ENCODE results near the gene VTI1A. TPM values are rescaled to one million over a fixed set of nuclear protein-coding genes. Genes with fewer than 3 reads are reported as not detected.

The VTI1A gene
- total RNA-seq, 4 donors from 2014 or later: 27.0 to 61.3 (median 49.8) TPM

- intact Hi-C loops (cut with DNase I): no loop called here
- Histone ChIP-seq H3K4me3 (no peak overlapping the region), H3K27ac (no peak overlapping the region), H3K9me3 (no peaks in the 10 kb centered on the region), H3K36me3 (no peaks in the 10 kb centered on the region), H3K4me1 (no peaks in the 10 kb centered on the region), H3K27me3 (no peaks in the 10 kb centered on the region)
- 87 to 90% methylated on average over 5 to 7 of the region's 7 CpGs for WGBS, 2 donors
- no peak for DNase-seq
- TF ChIP-seq POLR2A (IDR thresholded peaks at IDR 0.05): no peak
- no peak for TF ChIP-seq CTCF (IDR thresholded peaks at IDR 0.05)
Measured at GRCh38 chr10:112756235-112756527, 309.2 kb downstream of the VTI1A start.

- no peak for TF ChIP-seq CTCF (IDR thresholded peaks at IDR 0.05)
- TF ChIP-seq POLR2A (IDR thresholded peaks at IDR 0.05): no peak
- Histone ChIP-seq H3K9me3 (no peaks in the 10 kb centered on the region), H3K36me3 (no peaks in the 10 kb centered on the region), H3K27ac (no peak overlapping the region), H3K4me3 (no peak overlapping the region), H3K27me3 (no peaks in the 10 kb centered on the region), H3K4me1 (no peaks in the 10 kb centered on the region)
- DNase-seq: no peak
- intact Hi-C loops (cut with DNase I): no loop called here
- WGBS, 2 donors: 50 to 80% methylated on average over 1 of the region's 2 CpGs
Measured at GRCh38 chr10:112758961-112759360, 311.9 kb downstream of the VTI1A start.

- Histone ChIP-seq H3K9me3 (no peaks in the 10 kb centered on the region), H3K27me3 (no peaks in the 10 kb centered on the region), H3K4me3 (no peak overlapping the region), H3K4me1 (no peaks in the 10 kb centered on the region), H3K36me3 (no peaks in the 10 kb centered on the region), H3K27ac (no peak overlapping the region)
- DNase-seq: no peak
- TF ChIP-seq CTCF (IDR thresholded peaks at IDR 0.05): no peak
- TF ChIP-seq POLR2A (IDR thresholded peaks at IDR 0.05): no peak
- 93 to 98% methylated on average over 6 of the region's 7 CpGs for WGBS, 2 donors
- intact Hi-C loops (cut with DNase I): no loop called here
Measured at GRCh38 chr10:112759496-112759895, 312.5 kb downstream of the VTI1A start.

DNA sequence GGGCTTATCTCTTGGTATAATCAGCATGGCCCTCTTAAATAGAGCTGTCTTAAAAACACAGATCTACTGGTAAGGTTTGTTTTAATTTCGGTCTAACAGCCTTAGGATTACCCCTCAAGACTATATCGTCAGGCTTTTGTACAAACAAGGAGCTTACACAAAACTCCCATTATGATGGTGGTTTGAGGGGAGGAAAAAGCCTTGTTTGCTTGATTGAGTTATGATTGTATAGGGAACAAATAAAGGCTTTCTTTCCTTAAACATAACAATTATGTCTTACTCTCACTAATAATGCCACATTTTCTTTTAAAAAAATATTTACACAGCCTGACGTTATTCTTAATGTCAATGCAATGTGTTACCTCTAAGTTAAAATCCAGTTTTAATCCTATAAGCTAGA is 314.2 kb downstream of the VTI1A start:
- H3K4me1 ChIP-seq: no peaks in the 10 kb centered on the region
- no peaks in the 10 kb centered on the region for H3K36me3 ChIP-seq
- TF ChIP-seq CTCF (IDR thresholded peaks at IDR 0.05): no peak
- TF ChIP-seq POLR2A (IDR thresholded peaks at IDR 0.05): no peak
- H3K27ac ChIP-seq: no peak overlapping the region
- H3K27me3 ChIP-seq: no peaks in the 10 kb centered on the region
- H3K9me3 ChIP-seq: no peaks in the 10 kb centered on the region
- intact Hi-C loops (cut with DNase I): no loop called here
- H3K4me3 ChIP-seq: no peak overlapping the region
- no peak for DNase-seq
- 77 to 90% methylated on average over 3 of the region's 3 CpGs for WGBS, 2 donors

DNA sequence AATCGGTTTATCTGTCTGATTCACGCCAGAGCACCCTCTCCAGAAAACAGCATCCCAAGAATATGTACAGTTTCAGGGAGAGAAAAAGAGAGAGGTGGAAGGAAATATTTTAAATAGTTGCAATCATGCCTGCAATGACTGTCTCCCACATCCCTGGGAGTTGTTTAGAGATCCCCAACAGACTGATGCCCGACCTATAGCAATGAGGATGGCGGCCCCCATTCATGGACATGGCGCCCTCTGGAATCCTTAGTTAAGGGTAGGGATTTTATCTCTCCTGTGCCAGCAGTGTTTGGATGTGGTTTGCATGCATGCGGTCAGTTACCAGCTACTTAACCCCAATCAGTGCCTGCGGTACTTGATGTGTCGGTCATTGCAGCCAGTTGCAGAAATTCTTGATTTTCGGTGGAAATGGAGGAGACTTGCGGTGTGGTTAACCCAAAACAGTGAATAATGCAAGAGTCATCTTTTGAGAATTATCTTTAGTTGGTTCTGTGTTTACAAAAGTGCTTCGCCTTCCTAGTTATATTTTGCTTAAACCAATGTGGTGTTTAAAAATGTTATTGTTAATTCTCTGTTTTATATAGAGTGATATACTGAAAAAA is 317.0 kb downstream of the VTI1A start:
- Histone ChIP-seq H3K4me1 (peaks cover 0 to 5% (median 0%) of the 10 kb centered on the region in 3 donors), H3K27ac (no peak overlapping the region), H3K4me3 (no peak overlapping the region), H3K36me3 (no peaks in the 10 kb centered on the region), H3K27me3 (no peaks in the 10 kb centered on the region), H3K9me3 (no peaks in the 10 kb centered on the region)
- TF ChIP-seq POLR2A (IDR thresholded peaks at IDR 0.05): no peak
- no peak for TF ChIP-seq CTCF (IDR thresholded peaks at IDR 0.05)
- no peak for DNase-seq
- intact Hi-C loops (cut with DNase I): no loop called here
- 90 to 96% methylated on average over 7 to 11 of the region's 11 CpGs for WGBS, 2 donors

Measured in esophagus squamous epithelium (tissue), 5 donors.